Suppressor macrophage treated with lipopolysaccharide for 1 hour (primary cell): Measurements from ENCODE around the gene COL5A3.
"Not testable (repeated sequence)": the region's sequence is repeated elsewhere in the genome, so short reads cannot be mapped to it uniquely, and the experiment has no call there.

Experiments used
- DNase-seq, 3 donors: peaks; one replicate each; pipeline ENCODE4 v3.0.0-alpha.2; 2020 to 2022

The COL5A3 gene

GRCh38 chr19:10010247-10010691, at the start of gene COL5A3:
Gene COL5A3 (minus strand): TSS chr19:10010504. CDS start chr19:10010385, 119 bp downstream.
- DNase-seq: peak; percentile 53 to 80 (median 60)

- no peak for DNase-seq
Measured at GRCh38 chr19:10052602-10053360, 42.5 kb upstream of the COL5A3 start.

GRCh38 chr19:10049626-10050025, 39.3 kb upstream of the COL5A3 start:
- DNase-seq: no peak

- DNase-seq: no peak
Measured at GRCh38 chr19:10045371-10045770, 35.1 kb upstream of the COL5A3 start.

GRCh38 chr19:10044390-10044789, 34.1 kb upstream of the COL5A3 start:
- DNase-seq: peak in 2 of 3 donors; percentile 5

- no peak for DNase-seq
Measured at GRCh38 chr19:10043286-10043927, 33.1 kb upstream of the COL5A3 start.

- peak in 1 of 3 donors; percentile 14 for DNase-seq
Measured at GRCh38 chr19:10037809-10038208, 27.5 kb upstream of the COL5A3 start.

GRCh38 chr19:10037367-10037766, 27.1 kb upstream of the COL5A3 start:
- no peak for DNase-seq

GRCh38 chr19:10036601-10037071, 26.3 kb upstream of the COL5A3 start:
- DNase-seq: no peak

- DNase-seq: no peak
Measured at GRCh38 chr19:10033614-10034013, 23.3 kb upstream of the COL5A3 start.

GRCh38 chr19:10027158-10027997, 17.1 kb upstream of the COL5A3 start:
- peak; percentile 89 to 92 (median 91) for DNase-seq

- no peak for DNase-seq
Measured at GRCh38 chr19:10026744-10027143, 16.4 kb upstream of the COL5A3 start.

GRCh38 chr19:10023096-10023495, 12.8 kb upstream of the COL5A3 start:
- DNase-seq: not testable (repeated sequence)

GRCh38 chr19:10021863-10022262, 11.6 kb upstream of the COL5A3 start:
- no peak for DNase-seq

GRCh38 chr19:10021446-10021845, 11.1 kb upstream of the COL5A3 start:
- DNase-seq: no peak

GRCh38 chr19:10020851-10021250, 10.5 kb upstream of the COL5A3 start:
- no peak for DNase-seq

- DNase-seq: no peak
Measured at GRCh38 chr19:10019246-10019645, 8.9 kb upstream of the COL5A3 start.

GRCh38 chr19:10018786-10019185, 8.5 kb upstream of the COL5A3 start:
- DNase-seq: peak in 2 of 3 donors; percentile 23 to 36

- peak; percentile 66 to 84 (median 67) for DNase-seq
Measured at GRCh38 chr19:10018263-10018662, 8.0 kb upstream of the COL5A3 start.

GRCh38 chr19:10013834-10014618, 3.7 kb upstream of the COL5A3 start:
- no peak for DNase-seq

GRCh38 chr19:10013316-10013715, 3.0 kb upstream of the COL5A3 start, which contains the start of gene RDH8:
Gene RDH8 (plus strand): TSS chr19:10013483. CDS start chr19:10013498, 15 bp downstream.
- no peak for DNase-seq

GRCh38 chr19:10011974-10012373, 1.7 kb upstream of the COL5A3 start:
- DNase-seq: no peak
